Nephron progenitor cell (in vitro differentiated cells): ENCODE results near the gene EPSTI1.

Experiments used
- DNase-seq: peaks from one replicate; pipeline ENCODE4 v3.0.0; 2021
- H3K27ac Mint-ChIP-seq: 2 replicates; pipeline ENCODE4 v1.8.0; 2021; ENCODE audit warnings: mild to moderate bottlenecking, moderate library complexity, mixed read lengths
- H3K27me3 Mint-ChIP-seq: 2 replicates; pipeline ENCODE4 v1.8.0; 2021; ENCODE audit warnings: mild to moderate bottlenecking, low read depth, mixed read lengths; ENCODE audit not compliant: poor library complexity
- H3K36me3 Mint-ChIP-seq: 2 replicates; pipeline ENCODE4 v1.8.0; 2021; ENCODE audit warnings: low read depth, mixed read lengths
- H3K4me1 Mint-ChIP-seq: 2 replicates; pipeline ENCODE4 v1.8.0; 2021; ENCODE audit warnings: mixed read lengths
- H3K4me3 Mint-ChIP-seq: 2 replicates; pipeline ENCODE4 v1.8.0; 2021; ENCODE audit warnings: mild to moderate bottlenecking, moderate library complexity, mixed read lengths
- H3K9me3 Mint-ChIP-seq: 2 replicates; pipeline ENCODE4 v1.8.0; 2021; ENCODE audit warnings: mild to moderate bottlenecking, moderate library complexity, mixed read lengths
- CTCF ChIP-seq: fragments of 200-600 bp; sonication (generic); IDR thresholded peaks from 2 replicates; pipeline ENCODE4 v1.5.0; 2021; ENCODE audit warnings: antibody characterized with exemption

The EPSTI1 gene

GRCh38 chr13:43033038-43033437 lies 41.0 kb upstream of the EPSTI1 start:
- TF ChIP-seq CTCF, result no peak
- H3K4me3 Mint-ChIP-seq, result no peak overlapping the region
- no peaks in the 10 kb centered on the region for H3K27me3 Mint-ChIP-seq
- peaks cover 24% of the 10 kb centered on the region for H3K4me1 Mint-ChIP-seq
- DNase-seq, result no peak
- H3K9me3 Mint-ChIP-seq, result peaks cover 37% of the 10 kb centered on the region
- peaks cover 65% of the 10 kb centered on the region for H3K36me3 Mint-ChIP-seq
- H3K27ac Mint-ChIP-seq, result no peak overlapping the region

- DNase-seq, result no peak
- Mint-ChIP-seq H3K9me3 (peaks cover 37% of the 10 kb centered on the region), H3K36me3 (peaks cover 60% of the 10 kb centered on the region), H3K4me1 (peaks cover 22% of the 10 kb centered on the region), H3K27me3 (no peaks in the 10 kb centered on the region), H3K27ac (no peak overlapping the region), H3K4me3 (no peak overlapping the region)
- TF ChIP-seq CTCF, result no peak
These were observed 39.8 kb upstream of the EPSTI1 start for GRCh38 chr13:43031881-43032280.

- DNase-seq, result no peak
- Mint-ChIP-seq H3K4me3 (no peak overlapping the region), H3K9me3 (peaks cover 37% of the 10 kb centered on the region), H3K4me1 (peaks cover 26% of the 10 kb centered on the region), H3K36me3 (peaks cover 60% of the 10 kb centered on the region), H3K27me3 (no peaks in the 10 kb centered on the region), H3K27ac (peak overlapping the region; percentile 24)
- TF ChIP-seq CTCF, result no peak
These were observed 38.5 kb upstream of the EPSTI1 start for GRCh38 chr13:43030548-43030947.

- DNase-seq, result no peak
- peaks cover 38% of the 10 kb centered on the region for H3K4me1 Mint-ChIP-seq
- H3K27ac Mint-ChIP-seq, result no peak overlapping the region
- peaks cover 17% of the 10 kb centered on the region for H3K9me3 Mint-ChIP-seq
- no peak overlapping the region for H3K4me3 Mint-ChIP-seq
- no peak for TF ChIP-seq CTCF
- peaks cover 39% of the 10 kb centered on the region for H3K36me3 Mint-ChIP-seq
- H3K27me3 Mint-ChIP-seq, result peaks cover 3% of the 10 kb centered on the region
These were observed 34.2 kb upstream of the EPSTI1 start for GRCh38 chr13:43026262-43026661.

GRCh38 chr13:43023289-43023963 lies 31.4 kb upstream of the EPSTI1 start, which contains the start of gene DNAJC15:
Gene DNAJC15 (plus strand): TSS chr13:43023586. CDS start chr13:43023627, 41 bp downstream.
- TF ChIP-seq CTCF, result no peak
- H3K36me3 Mint-ChIP-seq, result peaks cover 28% of the 10 kb centered on the region
- H3K27ac Mint-ChIP-seq, result peak within 1 kb of the TSS; percentile 98
- H3K4me3 Mint-ChIP-seq, result peak within 1 kb of the TSS; percentile 94
- H3K4me1 Mint-ChIP-seq, result peaks cover 31% of the 10 kb centered on the region
- DNase-seq, result peak; percentile 67
- peaks cover 3% of the 10 kb centered on the region for H3K27me3 Mint-ChIP-seq
- peaks cover 15% of the 10 kb centered on the region for H3K9me3 Mint-ChIP-seq

- TF ChIP-seq CTCF, result no peak
- Mint-ChIP-seq H3K27ac (peak overlapping the region; percentile 98), H3K9me3 (peaks cover 15% of the 10 kb centered on the region), H3K4me3 (peak overlapping the region; percentile 94), H3K36me3 (peaks cover 23% of the 10 kb centered on the region), H3K27me3 (peaks cover 3% of the 10 kb centered on the region), H3K4me1 (peaks cover 26% of the 10 kb centered on the region)
- no peak for DNase-seq
These were observed 30.9 kb upstream of the EPSTI1 start for GRCh38 chr13:43022934-43023288.
